SK-N-SH (cell line): Measurements from ENCODE around the gene TMEM30A. TPM values are rescaled to one million over a fixed set of nuclear protein-coding genes. Genes with fewer than 3 reads are reported as not detected.

Source experiments
- CTCF ChIA-PET: fragments of 300-600, 350-600 bp; formaldehyde crosslinking; extraction: SDS; loops from one replicate; lab custom pipeline; 2021; lab: Yijun Ruan, JAX
- POLR2A ChIA-PET: fragments of 350-600 bp; sonication (Branson Sonifier 250); formaldehyde crosslinking; extraction: SDS; loops from one replicate; lab custom pipeline; 2020; ENCODE audit warnings: antibody characterized with exemption, inconsistent platforms; lab: Yijun Ruan, JAX
- DNase-seq: peaks from one replicate; pipeline ENCODE4 v3.0.0; 2012
- H2AFZ ChIP-seq: fragments of 200-600 bp; sonication (generic); 2 replicates; pipeline ENCODE4 v1.8.1; 2016; ENCODE audit warnings: antibody characterized with exemption, mild to moderate bottlenecking, low read depth
- H3F3A ChIP-seq: fragments of 200-600 bp; sonication (generic); replicated peaks from 2 replicates; pipeline ENCODE3; 2016; ENCODE audit warnings: antibody characterized with exemption, mild to moderate bottlenecking; ENCODE audit not compliant: insufficient read depth
- H3K27ac ChIP-seq, 2 experiments: fragments of 200-500 bp in 1 of 2; fragments of 200-600 bp in 1 of 2; sonication (Bioruptor generic) in 1 of 2; sonication (generic), shearing (Covaris generic) in 1 of 2; 2 replicates each; pipeline versions ENCODE4 v1.5.1 to v1.6.1; 2014 to 2016; ENCODE audit warnings: low read depth in 2 of 2, inconsistent platforms in 1 of 2, low read length in 1 of 2, mild to moderate bottlenecking in 1 of 2, mixed read lengths in 1 of 2
- H3K27me3 ChIP-seq: fragments of 200-600 bp; sonication (generic), shearing (Covaris generic); 2 replicates; pipeline ENCODE4 v1.6.1; 2016; ENCODE audit warnings: mixed run types; ENCODE audit not compliant: insufficient read depth
- H3K36me3 ChIP-seq, 2 experiments: fragments of 200-500 bp in 1 of 2; fragments of 200-600 bp in 1 of 2; sonication (Bioruptor generic) in 1 of 2; sonication (generic) in 1 of 2; replicated peaks in 1 of 2; 2 replicates each; pipeline versions ENCODE3 to v1.5.1; 2014 to 2016; ENCODE audit warnings: low read length in 1 of 2, mild to moderate bottlenecking in 1 of 2; ENCODE audit not compliant: insufficient read depth in 2 of 2, control insufficient read depth in 1 of 2
- H3K4me1 ChIP-seq, 2 experiments: fragments of 200-500 bp in 1 of 2; fragments of 200-600 bp in 1 of 2; sonication (Bioruptor generic) in 1 of 2; sonication (generic), shearing (Covaris generic) in 1 of 2; 2 replicates each; pipeline versions ENCODE4 v1.5.1 to v1.6.1; 2014 to 2016; ENCODE audit warnings: low read depth in 1 of 2, low read length in 1 of 2, mixed run types in 1 of 2; ENCODE audit not compliant: insufficient read depth in 2 of 2, control insufficient read depth in 1 of 2
- H3K4me2 ChIP-seq: fragments of 200-600 bp; sonication (generic), shearing (Covaris generic); 2 replicates; pipeline ENCODE4 v1.6.1; 2017; ENCODE audit warnings: mixed run types
- H3K4me3 ChIP-seq, 2 experiments: fragments of 200-500 bp in 1 of 2; fragments of 200-600 bp in 1 of 2; sonication (Bioruptor generic) in 1 of 2; sonication (generic), shearing (Covaris generic) in 1 of 2; 2 replicates each; pipeline versions ENCODE4 v1.5.1 to v1.8.1; 2014 to 2016; ENCODE audit warnings: low read depth in 2 of 2, inconsistent platforms in 1 of 2, low read length in 1 of 2, mild to moderate bottlenecking in 1 of 2, mixed read lengths in 1 of 2, moderate library complexity in 1 of 2
- H3K79me2 ChIP-seq: fragments of 200-600 bp; sonication (generic); 2 replicates; pipeline ENCODE4 v1.8.1; 2017; ENCODE audit warnings: mild to moderate bottlenecking; ENCODE audit not compliant: insufficient read depth
- H3K9ac ChIP-seq: fragments of 200-600 bp; sonication (generic); 2 replicates; pipeline ENCODE4 v1.6.1; 2017; ENCODE audit warnings: mixed run types
- H3K9me2 ChIP-seq: fragments of 200-600 bp; sonication (generic); 2 replicates; pipeline ENCODE4 v1.6.1; 2017; ENCODE audit warnings: mixed run types
- H3K9me3 ChIP-seq: fragments of 200-600 bp; sonication (generic); 2 replicates; pipeline ENCODE4 v1.6.1; 2017; ENCODE audit warnings: mixed run types, mild to moderate bottlenecking, moderate library complexity
- H4K20me1 ChIP-seq: fragments of 200-600 bp; sonication (generic); 2 replicates; pipeline ENCODE4 v1.6.1; 2017; ENCODE audit warnings: mild to moderate bottlenecking, mixed run types; ENCODE audit not compliant: insufficient read depth
- ELF1 ChIP-seq: IDR thresholded peaks from 2 replicates; pipeline ENCODE4 v1.4.0; 2012
- FOXJ3 ChIP-seq: sonication (generic); formaldehyde crosslinking; IDR thresholded peaks from 2 replicates; pipeline ENCODE4 v1.5.1; 2020; ENCODE audit warnings: mild to moderate bottlenecking, missing genetic modification reagents
- GABPA ChIP-seq: IDR thresholded peaks from 2 replicates; pipeline ENCODE4 v1.4.0; 2012; ENCODE audit warnings: low read depth, mild to moderate bottlenecking
- IRF3 ChIP-seq: fragments of 150-350 bp; IDR thresholded peaks from 2 replicates; pipeline ENCODE4 v1.6.1; 2016; ENCODE audit warnings: mild to moderate bottlenecking, low read depth, low read length
- MEF2A ChIP-seq: IDR thresholded peaks from 2 replicates; pipeline ENCODE4 v1.4.0; 2012; ENCODE audit warnings: low read depth, borderline replicate concordance
- NFIC ChIP-seq: IDR thresholded peaks from 2 replicates; pipeline ENCODE4 v1.4.0; 2012; ENCODE audit warnings: borderline replicate concordance
- RXRA ChIP-seq: IDR thresholded peaks from 2 replicates; pipeline ENCODE4 v1.4.0; 2012; ENCODE audit warnings: low read depth, mild to moderate bottlenecking, borderline replicate concordance
- TAF1 ChIP-seq: IDR thresholded peaks from 2 replicates; pipeline ENCODE4 v1.6.1; 2012; ENCODE audit warnings: low read depth, mild to moderate bottlenecking, low read length, moderate library complexity, borderline replicate concordance
- TCF12 ChIP-seq: IDR thresholded peaks from 2 replicates; pipeline ENCODE4 v1.4.0; 2012
- USF2 ChIP-seq: fragments of 150-350 bp; IDR thresholded peaks from 2 replicates; pipeline ENCODE4 v1.6.1; 2017; ENCODE audit warnings: antibody characterized with exemption, low read length, low read depth, borderline replicate concordance
- YY1 ChIP-seq: IDR thresholded peaks from 2 replicates; pipeline ENCODE4 v1.4.0; 2012; ENCODE audit warnings: low read depth, mild to moderate bottlenecking
- WGBS: methylation state at CpG from one replicate; pipeline ENCODE4 v1.1.6; 2017; ENCODE audit warnings: low lambda C conversion rate; 5-methylcytosine and 5-hydroxymethylcytosine counted together
- polyA plus RNA-seq, 3 experiments: library from polyadenylated mRNA; depleted of rRNA; stranded (reverse); fragments of >200 nt; gene quantifications; 2 replicates each; pipeline ENCODE4 v1.2.3, GENCODE V29; 2012

The TMEM30A gene
- polyA plus RNA-seq, 1 of the 3 experiments (the other 2 are of a cell fraction), result 22.8 TPM

GRCh38 chr6:75213112-75213511, 71.5 kb downstream of the TMEM30A start:
- WGBS, result 0% methylated on average over 1 of the region's 1 CpG

DNA sequence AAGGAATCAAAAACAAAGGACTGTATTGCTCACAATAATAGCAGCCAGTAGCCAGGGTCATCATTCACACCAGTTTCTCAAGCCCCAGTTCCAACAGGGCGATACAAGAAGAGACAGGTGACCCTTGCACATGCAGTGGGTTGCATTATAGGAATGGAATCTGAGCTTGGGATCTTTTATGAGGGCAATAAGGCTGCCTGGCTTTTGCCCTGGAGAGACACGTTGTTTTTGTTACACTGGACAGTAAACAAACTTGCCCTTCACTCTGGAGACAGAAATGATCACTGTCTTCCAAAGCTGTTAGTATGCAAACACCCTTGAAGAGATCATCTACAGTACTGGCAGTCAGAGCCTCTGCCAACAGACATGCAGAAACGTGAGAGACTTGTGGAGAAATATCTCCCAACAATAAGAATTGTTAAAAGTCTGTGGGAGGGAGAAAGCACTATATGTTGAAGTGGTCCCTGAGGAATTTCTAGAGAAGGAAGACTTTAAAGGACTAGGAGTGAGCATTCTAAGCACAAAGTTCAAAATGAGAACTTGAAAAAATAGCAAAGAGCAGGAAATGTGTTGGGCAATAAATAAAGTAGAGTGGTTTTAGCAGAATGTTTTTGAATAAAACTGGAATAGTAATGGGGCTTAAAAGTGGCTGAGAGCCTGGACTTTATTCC, 72.5 kb downstream of the TMEM30A start:
- H3K4me3 ChIP-seq, result no peak overlapping the region
- DNase-seq, result no peak
- H3K36me3 ChIP-seq, result no peaks in the 10 kb centered on the region
- H3K27ac ChIP-seq, result no peak overlapping the region
- CTCF ChIA-PET, result interaction anchor here (0.6 to 9.0 kb wide), 21 partner anchors 9 to 1565 kb away, joined by 3 to 95 read pairs (median 3); partner anchors contain the start of genes COX7A2 and FILIP1
- TF ChIP-seq YY1 (no peak), TAF1 (no peak), RXRA (no peak)
- H3K79me2 ChIP-seq, result no peaks in the 10 kb centered on the region
- H3K9ac ChIP-seq, result no peak overlapping the region
- H3K4me2 ChIP-seq, result no peak overlapping the region
- H3K9me2 ChIP-seq, result no peaks in the 10 kb centered on the region
- H3K27me3 ChIP-seq, result peaks cover 32% of the 10 kb centered on the region
- no peak overlapping the region for H2AFZ ChIP-seq
- H4K20me1 ChIP-seq, result no peaks in the 10 kb centered on the region
- peaks cover 4% of the 10 kb centered on the region in 2 experiments; a peak in 1 of 4 replicates for H3K4me1 ChIP-seq
- no peaks in the 10 kb centered on the region for H3F3A ChIP-seq
- no peaks in the 10 kb centered on the region for H3K9me3 ChIP-seq
- WGBS, result 1% methylated on average over 3 of the region's 3 CpGs
- POLR2A ChIA-PET, result no interaction called here

More at GRCh38 chr6:75213112-75213511, 71.5 kb downstream of the TMEM30A start:
- no peaks in the 10 kb centered on the region for H4K20me1 ChIP-seq
- no peaks in the 10 kb centered on the region for H3K9me3 ChIP-seq
- no peaks in the 10 kb centered on the region for H3K36me3 ChIP-seq
- TF ChIP-seq GABPA (no peak), USF2 (no peak), TCF12 (no peak), ELF1 (no peak), IRF3 (no peak), FOXJ3 (no peak), MEF2A (no peak), NFIC (no peak)
- no peaks in the 10 kb centered on the region for H3K79me2 ChIP-seq
- H3K27me3 ChIP-seq, result peaks cover 23% of the 10 kb centered on the region; the same call in 1 of the 2 replicates
- H3K9ac ChIP-seq, result no peak overlapping the region
- no peak for DNase-seq
- H3K9me2 ChIP-seq, result no peaks in the 10 kb centered on the region
- POLR2A ChIA-PET, result no interaction called here
- H3K27ac ChIP-seq, result no peak overlapping the region
- no peaks in the 10 kb centered on the region for H3F3A ChIP-seq
- CTCF ChIA-PET, result interaction anchor here (0.6 to 1.0 kb wide), 3 partner anchors 10 to 1243 kb away, joined by 3 to 4 read pairs (median 3); no protein-coding TSS in a partner anchor
- peaks cover 4% of the 10 kb centered on the region in 2 experiments; a peak in 2 of 4 replicates for H3K4me1 ChIP-seq
- no peak overlapping the region for H3K4me3 ChIP-seq
- no peak overlapping the region for H3K4me2 ChIP-seq
- no peak overlapping the region for H2AFZ ChIP-seq
